Right ventricle myocardium superior (tissue), 1 donor: ENCODE results near the gene IL18RAP. TPM values are rescaled to one million over a fixed set of nuclear protein-coding genes. Genes with fewer than 3 reads are reported as not detected.

Experiments
- ATAC-seq: fragments of 200-7000 bp; cut with Tn5 transposase; one replicate; pipeline ENCODE4 v1.9.1; 2020; ENCODE audit warnings: mild to moderate bottlenecking; ENCODE audit not compliant: poor library complexity
- DNase-seq: peaks from one replicate; pipeline ENCODE4 v3.0.0-alpha.2; 2020
- intact Hi-C: fragments of 100-400 bp; cut with DNase I; formaldehyde crosslinking; loops from one replicate; pipeline ENCODE4 v1.11.2; 2022
- total RNA-seq: library from RNA; stranded (reverse); fragmentation: NEBNext Ultra II Directional; extraction: Animal tissue kit (Norgen Biotek cat#: 25700); gene quantifications from one replicate; pipeline ENCODE4 v1.2.1, GENCODE V29; 2021
- donor health status: DM: no; HTN: yes; CAD: no; lungs with severe emphysema.

Gene IL18RAP
- total RNA-seq, 1 donor from 2014 or later = 0.30 TPM

DNA sequence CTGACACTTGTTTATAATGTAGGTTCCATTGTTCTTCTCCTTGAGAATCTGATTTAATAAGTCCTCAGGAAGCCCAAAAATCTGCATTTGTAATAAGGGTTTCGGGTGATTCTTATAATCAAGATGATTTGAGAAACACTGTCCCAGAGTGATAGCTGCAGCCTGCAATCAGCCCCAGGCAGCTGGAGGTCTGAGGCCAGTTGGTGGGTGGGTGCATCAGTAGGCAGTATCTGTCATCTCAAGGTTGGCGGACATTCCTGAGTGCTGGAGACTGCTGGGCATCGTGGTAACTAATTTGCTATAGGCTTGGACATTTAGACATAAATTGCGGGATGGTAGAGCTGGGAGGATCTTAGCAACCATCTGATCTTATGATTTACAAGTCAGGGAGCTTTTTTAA is 2.7 kb upstream of the IL18RAP start:
- intact Hi-C loops = no loop called here
- DNase-seq (no peak), ATAC-seq (no peak)

- DNase-seq (no peak), ATAC-seq (no peak)
- intact Hi-C loops = no loop called here
Observed at GRCh38 chr2:102421890-102422759, 835 bp upstream of the IL18RAP start.

GRCh38 chr2:102423368-102423767 is 408 bp downstream of the IL18RAP start:
- intact Hi-C loops = no loop called here
- ATAC-seq (no peak), DNase-seq (no peak)

- intact Hi-C loops = no loop called here
- no peak for DNase-seq
- no peak for ATAC-seq
Observed at GRCh38 chr2:102424754-102425153, 1.8 kb downstream of the IL18RAP start.

- ATAC-seq = no peak
- intact Hi-C loops = no loop called here
- no peak for DNase-seq
Observed at GRCh38 chr2:102425441-102426132, 2.6 kb downstream of the IL18RAP start.

- no peak for ATAC-seq
- intact Hi-C loops = no loop called here
- DNase-seq = no peak
Observed at GRCh38 chr2:102427249-102427648, 4.3 kb downstream of the IL18RAP start.

- intact Hi-C loops = no loop called here
- ATAC-seq (no peak), DNase-seq (no peak)
Observed at GRCh38 chr2:102428573-102428972, 5.6 kb downstream of the IL18RAP start.

- no peak for DNase-seq
- ATAC-seq = no peak
- intact Hi-C loops = no loop called here
Observed at GRCh38 chr2:102432386-102432785, 9.4 kb downstream of the IL18RAP start.

DNA sequence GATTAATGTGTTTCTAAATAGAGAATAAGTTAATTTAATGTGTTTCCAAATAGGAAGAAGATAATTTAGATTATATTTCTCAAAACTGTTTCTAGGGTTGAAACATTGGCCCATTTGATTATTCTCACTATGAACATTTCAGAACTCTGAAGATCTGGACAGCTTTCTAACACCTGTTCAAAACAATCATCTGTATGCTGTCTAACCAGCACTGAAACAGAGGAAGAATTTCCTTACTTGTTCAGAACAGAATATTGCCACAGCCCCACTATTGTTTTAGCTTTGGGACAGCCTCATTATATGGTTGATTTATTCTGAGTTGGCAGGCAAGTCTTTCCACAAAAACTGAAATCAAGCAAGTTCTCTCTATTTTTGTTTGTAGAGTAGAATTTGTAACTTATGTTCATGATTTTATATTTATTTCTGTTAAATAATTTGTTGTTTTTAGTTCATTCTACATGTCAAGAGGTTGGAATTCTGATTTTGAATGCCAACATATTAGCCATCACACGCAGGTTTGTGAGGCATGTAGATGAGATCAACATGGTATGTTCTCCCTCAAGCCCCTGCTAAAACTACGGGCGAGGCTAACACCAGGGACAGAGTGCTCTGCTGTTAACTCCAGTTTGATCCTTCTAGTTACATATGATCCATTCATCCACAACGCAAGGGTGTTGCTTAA is 11.2 kb downstream of the IL18RAP start:
- no peak for ATAC-seq
- intact Hi-C loops = no loop called here
- DNase-seq = no peak

- DNase-seq (no peak), ATAC-seq (no peak)
- intact Hi-C loops = no loop called here
Observed at GRCh38 chr2:102434655-102435381, 11.9 kb downstream of the IL18RAP start.

GRCh38 chr2:102435741-102436140 is 12.8 kb downstream of the IL18RAP start:
- intact Hi-C loops = no loop called here
- ATAC-seq (no peak), DNase-seq (no peak)

GRCh38 chr2:102436323-102436722 is 13.4 kb downstream of the IL18RAP start:
- DNase-seq (no peak), ATAC-seq (no peak)
- intact Hi-C loops = no loop called here

DNA sequence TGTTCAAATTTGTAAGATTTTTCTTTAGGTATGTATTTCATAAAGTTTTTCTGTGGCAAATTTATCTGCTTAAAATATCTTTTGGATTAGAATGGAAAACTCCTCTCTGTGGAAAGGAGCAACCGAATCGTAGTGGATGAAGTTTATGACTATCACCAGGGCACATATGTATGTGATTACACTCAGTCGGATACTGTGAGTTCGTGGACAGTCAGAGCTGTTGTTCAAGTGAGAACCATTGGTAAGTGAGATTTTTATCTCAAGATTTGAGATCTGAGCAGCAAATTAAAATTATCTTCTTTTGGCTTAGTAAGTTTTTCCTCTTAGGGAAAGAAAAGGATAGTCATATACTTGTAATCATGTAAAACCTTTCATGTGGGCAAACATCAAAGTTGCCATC is 14.2 kb downstream of the IL18RAP start:
- no peak for ATAC-seq
- DNase-seq = no peak

DNA sequence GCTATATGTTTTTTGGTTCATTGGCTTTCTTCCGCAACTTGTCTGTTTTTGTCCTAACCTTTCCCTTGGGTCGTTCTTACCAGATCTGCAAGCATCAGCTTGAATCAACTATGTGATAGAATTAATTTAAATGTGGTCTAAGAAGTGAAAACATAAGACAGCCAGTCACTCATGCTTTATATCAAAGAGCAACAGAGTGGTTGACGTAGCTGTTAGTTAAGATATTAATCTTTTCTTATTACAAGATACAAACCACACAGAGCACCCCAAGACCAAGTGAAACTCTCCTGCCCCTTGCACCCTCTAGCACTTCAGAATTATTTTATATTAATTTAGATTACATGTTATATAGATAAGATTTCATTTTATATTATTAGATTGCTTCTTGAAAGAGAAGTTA is 15.2 kb downstream of the IL18RAP start:
- intact Hi-C loops = no loop called here
- ATAC-seq = no peak
- no peak for DNase-seq

More for the DNA sequence above, 14.2 kb downstream of the IL18RAP start:
- intact Hi-C loops = no loop called here

DNA sequence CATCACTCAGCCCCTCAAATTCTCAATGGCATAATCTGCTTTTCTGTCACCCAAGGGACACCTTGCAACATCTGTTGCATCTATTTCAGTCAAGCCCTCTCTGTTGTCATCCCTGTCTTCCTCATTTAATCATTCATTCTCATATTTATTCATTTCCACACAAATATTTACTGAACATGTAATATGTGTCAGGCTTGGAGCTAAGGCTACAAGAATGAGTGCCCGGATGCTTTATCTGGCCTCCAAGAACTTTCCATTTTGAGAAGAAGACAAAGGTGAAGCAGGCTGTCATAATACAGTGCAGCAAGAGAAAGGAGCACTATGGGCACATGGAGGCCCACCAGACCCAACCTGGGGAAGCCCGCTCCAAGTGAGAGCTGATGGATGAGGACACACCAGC is 15.6 kb downstream of the IL18RAP start:
- intact Hi-C loops = no loop called here
- DNase-seq (no peak), ATAC-seq (no peak)

DNA sequence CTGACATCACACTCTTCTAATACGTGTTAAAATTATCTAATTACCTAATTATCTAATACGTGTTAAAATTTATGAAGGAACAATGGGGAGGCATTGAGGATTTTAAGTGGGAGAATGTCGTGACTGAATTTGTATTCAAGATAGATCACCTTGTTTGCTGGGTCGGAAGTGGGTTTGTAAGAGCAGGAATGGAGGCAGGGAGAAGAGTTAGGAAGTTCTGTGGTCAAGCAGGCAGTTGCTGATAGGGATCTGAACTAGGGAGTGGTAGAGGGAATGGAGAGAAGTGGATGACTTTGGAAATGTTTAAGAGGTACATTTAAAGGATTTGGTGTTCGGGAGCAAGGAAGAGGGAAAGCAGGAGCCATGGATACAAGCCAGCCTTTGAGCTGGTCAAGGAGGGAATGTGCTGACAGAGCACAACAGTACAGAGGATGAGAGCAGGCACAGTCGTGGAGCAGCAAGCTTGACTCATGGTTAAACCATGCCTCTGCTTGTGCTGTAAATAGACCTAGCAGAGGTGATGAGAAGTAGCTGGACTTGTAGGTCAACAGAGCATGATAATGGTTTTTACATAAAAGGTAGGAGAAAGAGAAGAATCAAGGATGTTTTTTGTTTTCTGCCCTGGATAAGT is 16.2 kb downstream of the IL18RAP start:
- ATAC-seq (no peak), DNase-seq (no peak)
- intact Hi-C loops = no loop called here

DNA sequence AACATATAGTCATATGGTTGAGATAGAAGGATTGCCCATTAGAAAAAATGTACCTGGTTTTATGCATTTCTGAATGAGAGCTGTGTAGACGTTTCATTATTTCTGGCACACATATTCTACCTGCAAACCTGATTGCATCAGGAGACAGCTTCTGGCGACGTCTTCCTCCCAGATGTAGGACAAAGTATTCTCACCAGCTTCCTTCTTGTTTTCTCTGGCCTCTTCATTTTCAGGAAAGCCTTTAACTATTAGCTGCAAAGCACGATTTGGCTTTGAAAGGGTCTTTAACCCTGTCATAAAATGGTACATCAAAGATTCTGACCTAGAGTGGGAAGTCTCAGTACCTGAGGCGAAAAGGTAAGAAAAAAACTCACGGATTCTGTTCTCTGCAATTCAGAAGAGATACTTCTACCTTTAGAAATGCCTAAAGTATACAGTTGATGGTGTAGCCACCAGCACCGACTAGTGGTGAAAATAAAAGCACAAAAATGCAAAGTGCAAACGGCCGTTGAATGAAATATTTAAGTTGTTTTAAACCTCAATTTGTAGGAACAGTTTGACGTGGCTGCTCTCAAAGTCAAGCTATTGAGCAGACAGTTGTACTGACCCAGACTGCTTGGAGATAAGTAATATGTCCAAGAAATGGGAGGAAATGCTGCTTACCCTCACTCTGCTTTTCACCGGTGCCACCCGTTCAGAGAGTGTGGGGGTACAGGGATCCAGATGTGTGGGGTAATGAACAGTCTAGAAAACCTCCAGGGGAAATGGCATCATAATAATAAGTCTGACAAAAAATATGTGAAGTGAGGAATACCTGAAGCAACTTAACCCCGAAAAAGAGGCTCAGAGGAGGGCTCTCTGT is 20.2 kb downstream of the IL18RAP start:
- DNase-seq = no peak

DNA sequence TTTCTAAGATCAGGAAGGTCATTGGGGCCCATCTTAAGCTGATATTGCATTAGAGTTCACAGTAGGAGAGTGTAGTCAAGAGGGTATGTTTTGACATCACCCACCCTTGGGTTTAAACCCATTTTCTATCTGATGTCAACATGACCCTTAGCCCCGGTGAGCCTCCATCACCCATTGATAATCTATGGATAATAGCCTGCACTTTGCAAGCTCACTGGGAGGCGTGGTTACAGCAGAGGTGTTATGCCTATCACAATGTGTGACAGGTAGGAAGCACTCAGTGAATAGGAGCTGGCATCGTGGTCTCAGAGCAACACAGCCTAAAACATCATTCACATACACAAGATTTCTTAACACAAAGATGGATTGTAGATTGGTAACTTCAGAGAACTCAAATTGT is 21.3 kb downstream of the IL18RAP start:
- intact Hi-C loops = loop anchor here (10.0 kb wide), 1 partner anchor 429 kb away; no protein-coding TSS in a partner anchor
- ATAC-seq = no peak
- DNase-seq = no peak

More for the DNA sequence above, 20.2 kb downstream of the IL18RAP start:
- ATAC-seq = peak; percentile 56
- intact Hi-C loops = loop anchor here (10.0 kb wide), 1 partner anchor 428 kb away; no protein-coding TSS in a partner anchor
